ENCODE measurements around the gene C19orf81. TPM values are rescaled to one million over a fixed set of nuclear protein-coding genes. Genes with fewer than 3 reads are reported as not detected.

Gene C19orf81
- total RNA-seq, 1 donor from 2014 or later = 10.4 TPM

GRCh38 chr19:50708179-50708879 is 59.1 kb downstream of the C19orf81 start:
- no peaks in the 10 kb centered on the region for H3K36me3 Mint-ChIP-seq (ENCODE audit: unreplicated experiment)
- no peaks in the 10 kb centered on the region for H3K9me3 Mint-ChIP-seq (ENCODE audit: unreplicated experiment)
- H3K27ac Mint-ChIP-seq (ENCODE audit: unreplicated experiment) = no peak overlapping the region
- DNase-seq = no peak
- H3K4me1 Mint-ChIP-seq (ENCODE audit: low read depth, unreplicated experiment) = no peaks in the 10 kb centered on the region
- H3K4me3 Mint-ChIP-seq (ENCODE audit: unreplicated experiment) = no peak overlapping the region
- no peak for TF ChIP-seq CTCF (IDR thresholded peaks at IDR 0.05; ENCODE audit: partially characterized antibody, unreplicated experiment)
- H3K27me3 Mint-ChIP-seq (ENCODE audit: unreplicated experiment) = peaks cover 17% of the 10 kb centered on the region

Other genes with a start within 250 kb of the C19orf81 start
- gene SPIB, start 230.5 kb upstream of the C19orf81 start, total RNA-seq (ENCODE audit: unreplicated experiment) = 2.7 TPM
- 0.61 TPM for gene MYBPC2, start 216.6 kb upstream of the C19orf81 start, total RNA-seq (ENCODE audit: unreplicated experiment)
- gene EMC10, start 172.9 kb upstream of the C19orf81 start, total RNA-seq (ENCODE audit: unreplicated experiment) = 98.8 TPM
- gene GARIN5A, start 172.6 kb upstream of the C19orf81 start, total RNA-seq (ENCODE audit: unreplicated experiment) = 5.2 TPM
- 19.1 TPM for gene JOSD2, start 138.3 kb upstream of the C19orf81 start, total RNA-seq (ENCODE audit: unreplicated experiment)
- not detected for gene ASPDH, start 135.5 kb upstream of the C19orf81 start, total RNA-seq (ENCODE audit: unreplicated experiment)
- 28.5 TPM for gene LRRC4B, start 81.0 kb upstream of the C19orf81 start, total RNA-seq (ENCODE audit: unreplicated experiment)
- 15.6 TPM for gene SYT3, start 9.6 kb upstream of the C19orf81 start, total RNA-seq (ENCODE audit: unreplicated experiment)
- gene SHANK1, start 70.4 kb downstream of the C19orf81 start, total RNA-seq (ENCODE audit: unreplicated experiment) = 19.0 TPM
- 4.0 TPM for gene CLEC11A, start 73.9 kb downstream of the C19orf81 start, total RNA-seq (ENCODE audit: unreplicated experiment)
- gene GPR32, start 121.0 kb downstream of the C19orf81 start, total RNA-seq (ENCODE audit: unreplicated experiment) = not detected
- gene ACP4, start 141.0 kb downstream of the C19orf81 start, total RNA-seq (ENCODE audit: unreplicated experiment) = not detected
- gene KLK1, start 174.3 kb downstream of the C19orf81 start, total RNA-seq (ENCODE audit: unreplicated experiment) = 0.49 TPM
- not detected for gene KLK15, start 184.1 kb downstream of the C19orf81 start, total RNA-seq (ENCODE audit: unreplicated experiment)
- not detected for gene KLK3, start 205.5 kb downstream of the C19orf81 start, total RNA-seq (ENCODE audit: unreplicated experiment)
- not detected for gene KLK2, start 224.0 kb downstream of the C19orf81 start, total RNA-seq (ENCODE audit: unreplicated experiment)

All from glutamatergic neuron (in vitro differentiated cells).